Neural cell (in vitro differentiated cells): ENCODE results near the gene SP3.

ENCODE experiments used
- EZH2 ChIP-seq: fragments of 200-600, 300-800 bp; shearing (Covaris generic), sonication (generic); IDR thresholded peaks from 2 replicates; pipeline ENCODE4 v1.6.1; 2014; ENCODE audit warnings: antibody characterized with exemption, low read length, borderline replicate concordance, mild to moderate bottlenecking; ENCODE audit not compliant: insufficient read depth, poor library complexity, severe bottlenecking
- REST ChIP-seq: IDR thresholded peaks from 2 replicates; pipeline ENCODE4 v1.6.1; 2012; ENCODE audit warnings: borderline replicate concordance
- TAF1 ChIP-seq: IDR thresholded peaks from 2 replicates; pipeline ENCODE4 v1.6.1; 2012; ENCODE audit warnings: low read depth
- TF ChIP-seq, protein P1 (sequence below): fragments of 450-650 bp; IDR thresholded peaks from 2 replicates; pipeline ENCODE4 v1.5.1; 2014; ENCODE audit warnings: antibody characterized with exemption, mild to moderate bottlenecking, moderate library complexity; ENCODE audit not compliant: poor library complexity, severe bottlenecking

GRCh38 chr2:173966274-173967098, 1.3 kb upstream of the SP3 start:
- TF ChIP-seq REST (no peak), TAF1 (no peak), EZH2 (no peak)
- TF ChIP-seq, protein P1, sequence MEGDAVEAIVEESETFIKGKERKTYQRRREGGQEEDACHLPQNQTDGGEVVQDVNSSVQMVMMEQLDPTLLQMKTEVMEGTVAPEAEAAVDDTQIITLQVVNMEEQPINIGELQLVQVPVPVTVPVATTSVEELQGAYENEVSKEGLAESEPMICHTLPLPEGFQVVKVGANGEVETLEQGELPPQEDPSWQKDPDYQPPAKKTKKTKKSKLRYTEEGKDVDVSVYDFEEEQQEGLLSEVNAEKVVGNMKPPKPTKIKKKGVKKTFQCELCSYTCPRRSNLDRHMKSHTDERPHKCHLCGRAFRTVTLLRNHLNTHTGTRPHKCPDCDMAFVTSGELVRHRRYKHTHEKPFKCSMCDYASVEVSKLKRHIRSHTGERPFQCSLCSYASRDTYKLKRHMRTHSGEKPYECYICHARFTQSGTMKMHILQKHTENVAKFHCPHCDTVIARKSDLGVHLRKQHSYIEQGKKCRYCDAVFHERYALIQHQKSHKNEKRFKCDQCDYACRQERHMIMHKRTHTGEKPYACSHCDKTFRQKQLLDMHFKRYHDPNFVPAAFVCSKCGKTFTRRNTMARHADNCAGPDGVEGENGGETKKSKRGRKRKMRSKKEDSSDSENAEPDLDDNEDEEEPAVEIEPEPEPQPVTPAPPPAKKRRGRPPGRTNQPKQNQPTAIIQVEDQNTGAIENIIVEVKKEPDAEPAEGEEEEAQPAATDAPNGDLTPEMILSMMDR = no peak
